Gastroesophageal sphincter (tissue), 4 donors: ENCODE measurements around the gene ATG16L1. TPM values are rescaled to one million over a fixed set of nuclear protein-coding genes. Genes with fewer than 3 reads are reported as not detected.
A peak's percentile ranks its signal among the peaks of the same experiment; 100 is the strongest.

ENCODE experiments used
- ATAC-seq: fragments of 150-250 bp; one replicate; pipeline ENCODE4 v1.9.1; 2016; ENCODE audit warnings: mild to moderate bottlenecking, moderate library complexity
- H3K27ac ChIP-seq, 4 donors: fragments of 200-600 bp; sonication (generic) in 3 of 4; 1 replicate in 3 of 4; 2 replicates in 1 of 4; pipeline ENCODE4 v1.5.1; 2016 to 2019
- H3K27me3 ChIP-seq: fragments of 200-600 bp; sonication (generic); one replicate; pipeline ENCODE4 v1.5.1; 2019
- H3K36me3 ChIP-seq, 2 donors: fragments of 200-600 bp; sonication (generic); one replicate each; pipeline ENCODE4 v1.5.1; 2019; ENCODE audit warnings: control low read depth in 1 of 2
- H3K4me1 ChIP-seq, 3 donors: fragments of 200-600 bp; sonication (generic); 1 replicate in 2 of 3; 2 replicates in 1 of 3; pipeline ENCODE4 v1.5.1; 2016 to 2019; ENCODE audit warnings: control low read depth in 2 of 3
- H3K4me3 ChIP-seq, 2 donors: fragments of 200-600 bp; sonication (generic); one replicate each; pipeline ENCODE4 v1.5.1; 2019; ENCODE audit warnings: mild to moderate bottlenecking in 1 of 2, moderate library complexity in 1 of 2
- H3K9me3 ChIP-seq, 3 donors: fragments of 200-600 bp; sonication (generic); one replicate each; pipeline ENCODE4 v1.5.1; 2017 to 2019; ENCODE audit warnings: control low read depth in 2 of 3
- EP300 ChIP-seq: sonication (generic); formaldehyde crosslinking; IDR thresholded peaks from one replicate; pipeline ENCODE4 v1.6.1; 2017; ENCODE audit warnings: antibody characterized with exemption, mild to moderate bottlenecking
- POLR2A ChIP-seq, 2 donors: fragments of 450-650 bp; IDR thresholded peaks; one replicate each; pipeline ENCODE4 v1.6.1; 2017; ENCODE audit warnings: antibody characterized with exemption in 2 of 2, mild to moderate bottlenecking in 2 of 2, moderate library complexity in 1 of 2
- POLR2AphosphoS5 ChIP-seq: sonication (generic); formaldehyde crosslinking; IDR thresholded peaks from one replicate; pipeline ENCODE4 v1.6.1; 2017; ENCODE audit warnings: antibody characterized with exemption
- WGBS, 2 donors: methylation state at CpG; one replicate each; pipeline ENCODE4 v1.1.5; 2018; ENCODE audit warnings: low coverage in 1 of 2; 5-methylcytosine and 5-hydroxymethylcytosine counted together
- total RNA-seq, 4 donors: library from RNA; depleted of rRNA; stranded (reverse); fragments of >200 nt; gene quantifications; one replicate each; pipeline ENCODE4 v1.1.0, GENCODE V29; 2016
- TF ChIP-seq, protein P1 (sequence below), 4 experiments: fragments of 200-600 bp in 2 of 4; fragments of 450-650 bp in 2 of 4; sonication (generic) in 1 of 4; IDR thresholded peaks; one replicate each; pipeline ENCODE4 v1.5.1; 2017 to 2019; ENCODE audit warnings: antibody characterized with exemption in 4 of 4, mild to moderate bottlenecking in 2 of 4, moderate library complexity in 2 of 4

ATG16L1 gene
- total RNA-seq, 4 donors from 2014 or later: 24.0 to 46.1 (median 33.8) TPM

DNA sequence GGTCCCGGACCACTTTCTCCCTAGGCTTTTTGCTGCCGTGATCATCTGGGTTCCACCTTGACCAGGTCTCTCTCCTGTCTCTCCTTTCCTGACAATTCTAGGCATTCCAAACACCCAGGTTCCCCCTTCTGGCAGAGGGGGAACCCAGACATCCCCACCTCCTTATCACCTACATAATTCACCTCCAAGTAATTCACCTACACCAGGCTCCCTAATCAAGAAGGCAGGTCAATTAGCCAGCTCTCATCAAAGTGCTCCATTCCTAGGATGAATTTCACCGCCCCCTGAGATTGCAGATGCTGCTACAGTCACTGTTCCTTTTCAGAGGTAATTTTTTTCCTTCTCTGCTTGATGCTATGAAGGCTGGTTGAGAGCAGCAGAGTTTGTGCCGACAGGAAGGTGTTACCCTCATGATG lies 42.3 kb upstream of the ATG16L1 start:
- Histone ChIP-seq H3K4me3 (no peak overlapping the region), H3K9me3 (peaks cover 0 to 1% (median 0%) of the 10 kb centered on the region in 3 donors), H3K36me3 (peaks cover 0 to 6% of the 10 kb centered on the region in 2 donors), H3K27me3 (no peaks in the 10 kb centered on the region), H3K27ac (peak overlapping the region in 2 of 4 donors; percentile 10 to 42), H3K4me1 (peaks cover 0 to 36% (median 19%) of the 10 kb centered on the region in 3 donors)
- 49 to 75% methylated on average over 3 of the region's 4 CpGs for WGBS, 2 donors
- no peak for ATAC-seq
- TF ChIP-seq EP300 (no peak), POLR2AphosphoS5 (no peak), POLR2A (IDR thresholded peaks at IDR 0.05) (no peak)
- TF ChIP-seq, protein P1, sequence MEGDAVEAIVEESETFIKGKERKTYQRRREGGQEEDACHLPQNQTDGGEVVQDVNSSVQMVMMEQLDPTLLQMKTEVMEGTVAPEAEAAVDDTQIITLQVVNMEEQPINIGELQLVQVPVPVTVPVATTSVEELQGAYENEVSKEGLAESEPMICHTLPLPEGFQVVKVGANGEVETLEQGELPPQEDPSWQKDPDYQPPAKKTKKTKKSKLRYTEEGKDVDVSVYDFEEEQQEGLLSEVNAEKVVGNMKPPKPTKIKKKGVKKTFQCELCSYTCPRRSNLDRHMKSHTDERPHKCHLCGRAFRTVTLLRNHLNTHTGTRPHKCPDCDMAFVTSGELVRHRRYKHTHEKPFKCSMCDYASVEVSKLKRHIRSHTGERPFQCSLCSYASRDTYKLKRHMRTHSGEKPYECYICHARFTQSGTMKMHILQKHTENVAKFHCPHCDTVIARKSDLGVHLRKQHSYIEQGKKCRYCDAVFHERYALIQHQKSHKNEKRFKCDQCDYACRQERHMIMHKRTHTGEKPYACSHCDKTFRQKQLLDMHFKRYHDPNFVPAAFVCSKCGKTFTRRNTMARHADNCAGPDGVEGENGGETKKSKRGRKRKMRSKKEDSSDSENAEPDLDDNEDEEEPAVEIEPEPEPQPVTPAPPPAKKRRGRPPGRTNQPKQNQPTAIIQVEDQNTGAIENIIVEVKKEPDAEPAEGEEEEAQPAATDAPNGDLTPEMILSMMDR (IDR thresholded peaks at IDR 0.05): no peak

- ATAC-seq: no peak
- Histone ChIP-seq H3K36me3 (peaks cover 0 to under 1% of the 10 kb centered on the region in 2 donors), H3K27ac (peak overlapping the region in 2 of 4 donors; percentile 10 to 42), H3K4me3 (no peak overlapping the region), H3K9me3 (no peaks in the 10 kb centered on the region), H3K4me1 (peaks cover 0 to 36% (median 19%) of the 10 kb centered on the region in 3 donors), H3K27me3 (no peaks in the 10 kb centered on the region)
- TF ChIP-seq EP300 (no peak), POLR2AphosphoS5 (no peak), POLR2A (IDR thresholded peaks at IDR 0.05) (no peak)
- TF ChIP-seq, protein P1 (IDR thresholded peaks at IDR 0.05): no peak
- 7 to 77% methylated on average over 2 to 5 of the region's 10 CpGs for WGBS, 2 donors
Observed at GRCh38 chr2:233209533-233210171, 41.8 kb upstream of the ATG16L1 start.

GRCh38 chr2:233210281-233210680 lies 41.2 kb upstream of the ATG16L1 start:
- no peaks in the 10 kb centered on the region for H3K9me3 ChIP-seq
- H3K4me1 ChIP-seq: peaks cover 0 to 36% (median 19%) of the 10 kb centered on the region in 3 donors
- H3K27ac ChIP-seq: peak overlapping the region in 3 of 4 donors; percentile 42 to 73 (median 66)
- WGBS, 2 donors: 84% methylated on average over 8 of the region's 8 CpGs; no CpG with 5 or more reads in 1 of the 2 donors
- TF ChIP-seq POLR2A (IDR thresholded peaks at IDR 0.05) (no peak), POLR2AphosphoS5 (no peak), EP300 (no peak)
- TF ChIP-seq, protein P1 (IDR thresholded peaks at IDR 0.05): no peak
- no peak for ATAC-seq
- no peaks in the 10 kb centered on the region for H3K36me3 ChIP-seq
- H3K4me3 ChIP-seq: no peak overlapping the region
- no peaks in the 10 kb centered on the region for H3K27me3 ChIP-seq

DNA sequence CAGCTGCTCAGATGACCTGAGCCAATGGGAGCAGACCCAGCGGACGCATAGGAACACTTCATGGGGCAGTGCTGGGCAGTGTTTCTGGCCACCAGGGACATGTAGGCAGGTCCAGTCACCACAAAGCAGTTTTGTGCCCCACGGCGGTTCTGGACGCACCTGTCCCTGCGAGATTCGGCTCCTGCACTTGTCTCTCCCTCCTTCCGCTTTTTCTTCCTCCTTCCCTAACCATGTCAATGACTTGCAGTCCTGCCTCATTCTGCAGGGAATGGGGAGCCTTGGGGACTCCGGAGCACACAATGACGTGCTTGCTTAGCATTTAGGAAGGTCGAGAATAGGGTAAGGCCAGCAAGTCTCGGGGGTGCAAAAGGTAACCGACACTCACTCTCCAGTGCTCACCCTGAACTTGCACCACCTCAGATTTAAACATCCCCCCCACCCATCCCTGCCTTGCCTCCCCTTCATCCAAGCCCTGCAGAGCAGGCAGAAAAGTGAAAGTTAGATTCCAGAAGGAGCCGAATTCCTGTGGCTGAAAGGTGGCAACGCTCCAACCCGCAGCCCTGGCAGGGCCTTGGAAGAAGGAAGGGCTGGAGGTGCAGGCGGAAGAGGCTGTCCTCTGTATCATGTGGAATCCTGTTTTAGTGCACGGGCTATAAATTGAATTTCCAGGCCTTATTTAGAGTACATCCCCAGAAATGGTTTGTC lies 40.5 kb upstream of the ATG16L1 start:
- Histone ChIP-seq H3K36me3 (no peaks in the 10 kb centered on the region), H3K9me3 (no peaks in the 10 kb centered on the region), H3K27ac (peak overlapping the region in 3 of 4 donors; percentile 42 to 73 (median 66)), H3K4me1 (peaks cover 0 to 36% (median 19%) of the 10 kb centered on the region in 3 donors), H3K4me3 (peak overlapping the region; percentile 13 to 35), H3K27me3 (no peaks in the 10 kb centered on the region)
- TF ChIP-seq, protein P1 (IDR thresholded peaks at IDR 0.05): no peak
- no peak for TF ChIP-seq EP300
- no peak for TF ChIP-seq POLR2A (IDR thresholded peaks at IDR 0.05)
- no peak for TF ChIP-seq POLR2AphosphoS5
- peak; percentile 65 for ATAC-seq
- 20 to 48% methylated on average over 4 to 17 of the region's 18 CpGs for WGBS, 2 donors
